HG03175 (cell line): ENCODE results near the gene SYNDIG1.

ENCODE experiments used
- ATAC-seq: cut with Tn5 transposase; IDR thresholded peaks from one replicate; pipeline ENCODE4 v1.9.1; 2021; ENCODE audit warnings: mild to moderate bottlenecking, moderate library complexity; ENCODE audit not compliant: unreplicated experiment

SYNDIG1 gene

GRCh38 chr20:24560571-24561491 is 91.4 kb downstream of the SYNDIG1 start:
- ATAC-seq: no peak

GRCh38 chr20:24565835-24566351 is 96.5 kb downstream of the SYNDIG1 start:
- no peak for ATAC-seq

- ATAC-seq: no peak
Observed at GRCh38 chr20:24566656-24567055, 97.2 kb downstream of the SYNDIG1 start.

GRCh38 chr20:24567508-24567907 is 98.1 kb downstream of the SYNDIG1 start:
- no peak for ATAC-seq

GRCh38 chr20:24568842-24569241 is 99.4 kb downstream of the SYNDIG1 start:
- no peak for ATAC-seq

- ATAC-seq: no peak
Observed at GRCh38 chr20:24571159-24571558, 101.7 kb downstream of the SYNDIG1 start.

GRCh38 chr20:24572140-24572539 is 102.7 kb downstream of the SYNDIG1 start:
- no peak for ATAC-seq

- no peak for ATAC-seq
Observed at GRCh38 chr20:24572862-24573261, 103.4 kb downstream of the SYNDIG1 start.

- no peak for ATAC-seq
Observed at GRCh38 chr20:24573557-24573956, 104.1 kb downstream of the SYNDIG1 start.

GRCh38 chr20:24574307-24574706 is 104.9 kb downstream of the SYNDIG1 start:
- ATAC-seq: no peak

- no peak for ATAC-seq
Observed at GRCh38 chr20:24574797-24575196, 105.4 kb downstream of the SYNDIG1 start.

- no peak for ATAC-seq
Observed at GRCh38 chr20:24575811-24576210, 106.4 kb downstream of the SYNDIG1 start.

GRCh38 chr20:24576447-24576846 is 107.0 kb downstream of the SYNDIG1 start:
- no peak for ATAC-seq

- ATAC-seq: no peak
Observed at GRCh38 chr20:24577271-24577909, 108.0 kb downstream of the SYNDIG1 start.

GRCh38 chr20:24578567-24579415 is 109.4 kb downstream of the SYNDIG1 start:
- no peak for ATAC-seq

- no peak for ATAC-seq
Observed at GRCh38 chr20:24579475-24579874, 110.0 kb downstream of the SYNDIG1 start.

GRCh38 chr20:24580006-24580405 is 110.6 kb downstream of the SYNDIG1 start:
- ATAC-seq: no peak

- no peak for ATAC-seq
Observed at GRCh38 chr20:24580855-24581254, 111.4 kb downstream of the SYNDIG1 start.

GRCh38 chr20:24581443-24582170 is 112.2 kb downstream of the SYNDIG1 start:
- ATAC-seq: no peak
